Measurements from ENCODE around the gene OCIAD1. TPM values are rescaled to one million over a fixed set of nuclear protein-coding genes. Genes with fewer than 3 reads are reported as not detected.
A peak's percentile ranks its signal among the peaks of the same experiment; 100 is the strongest.

The OCIAD1 gene
- total RNA-seq, 2 experiments from 2014 or later, result 76.1 to 136 TPM

DNA sequence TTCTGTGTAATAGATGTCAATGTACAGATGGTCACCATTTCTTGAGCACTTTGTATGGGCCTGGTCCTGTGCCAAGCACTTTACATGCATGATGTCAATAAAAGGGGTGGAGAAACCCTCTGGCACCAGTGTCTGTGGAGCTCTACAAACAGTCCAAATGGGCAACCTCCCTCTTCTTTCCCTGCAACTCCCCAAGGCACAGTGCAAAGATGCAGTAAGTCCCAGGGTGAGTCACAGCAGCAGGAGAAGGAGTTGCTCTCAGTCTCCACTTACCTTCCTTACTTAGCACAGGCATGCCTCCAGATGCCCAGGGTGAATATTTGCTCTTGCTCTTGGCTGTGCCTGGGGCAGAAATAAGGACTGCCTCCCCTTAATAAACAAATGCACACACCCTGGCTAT, 71.4 kb downstream of the OCIAD1 start:
- no peak for DNase-seq (ENCODE audit: low spot score)
- H3K4me2 ChIP-seq (ENCODE audit: low read length), result no peak overlapping the region
- no TSS peak for BruUV-seq (replicated peaks)
- intact Hi-C loops (cut with micrococcal nuclease; ENCODE audit: unreplicated experiment), result no loop called here
- H3K27ac ChIP-seq (ENCODE audit: low read depth, low read length, poor library complexity, severe bottlenecking), result no peak overlapping the region
- H3K4me1 ChIP-seq (ENCODE audit: insufficient read depth, low read length, poor library complexity, severe bottlenecking), result peaks cover 42% of the 10 kb centered on the region
- TF ChIP-seq EZH2phosphoT487 (IDR thresholded peaks at IDR 0.05; ENCODE audit: borderline replicate concordance, low read depth, low read length), result no peak
- TF ChIP-seq, protein P1, sequence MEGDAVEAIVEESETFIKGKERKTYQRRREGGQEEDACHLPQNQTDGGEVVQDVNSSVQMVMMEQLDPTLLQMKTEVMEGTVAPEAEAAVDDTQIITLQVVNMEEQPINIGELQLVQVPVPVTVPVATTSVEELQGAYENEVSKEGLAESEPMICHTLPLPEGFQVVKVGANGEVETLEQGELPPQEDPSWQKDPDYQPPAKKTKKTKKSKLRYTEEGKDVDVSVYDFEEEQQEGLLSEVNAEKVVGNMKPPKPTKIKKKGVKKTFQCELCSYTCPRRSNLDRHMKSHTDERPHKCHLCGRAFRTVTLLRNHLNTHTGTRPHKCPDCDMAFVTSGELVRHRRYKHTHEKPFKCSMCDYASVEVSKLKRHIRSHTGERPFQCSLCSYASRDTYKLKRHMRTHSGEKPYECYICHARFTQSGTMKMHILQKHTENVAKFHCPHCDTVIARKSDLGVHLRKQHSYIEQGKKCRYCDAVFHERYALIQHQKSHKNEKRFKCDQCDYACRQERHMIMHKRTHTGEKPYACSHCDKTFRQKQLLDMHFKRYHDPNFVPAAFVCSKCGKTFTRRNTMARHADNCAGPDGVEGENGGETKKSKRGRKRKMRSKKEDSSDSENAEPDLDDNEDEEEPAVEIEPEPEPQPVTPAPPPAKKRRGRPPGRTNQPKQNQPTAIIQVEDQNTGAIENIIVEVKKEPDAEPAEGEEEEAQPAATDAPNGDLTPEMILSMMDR (conservative IDR thresholded peaks at IDR 0.05; ENCODE audit: low read length), result no peak
- no peaks in the 10 kb centered on the region for H4K20me1 ChIP-seq (ENCODE audit: insufficient read depth, low read length)
- H3K4me3 ChIP-seq (ENCODE audit: low read depth, low read length, poor library complexity, severe bottlenecking), result no peak overlapping the region
- H3K79me2 ChIP-seq (ENCODE audit: insufficient read depth, low read depth, low read length), result peaks cover 26% of the 10 kb centered on the region
- ChIA-PET CTCF (ENCODE audit: unreplicated experiment) (no interaction called here), POLR2A (interaction anchor here (1.0 kb wide), 1 partner anchor 10 kb away, joined by 3 read pairs; no protein-coding TSS in a partner anchor)
- H3K9me2 ChIP-seq (ENCODE audit: insufficient read depth, low read length), result no peaks in the 10 kb centered on the region
- H3K9me3 ChIP-seq (ENCODE audit: low read length), result no peaks in the 10 kb centered on the region
- peaks cover 69% of the 10 kb centered on the region for H3K36me3 ChIP-seq (ENCODE audit: insufficient read depth, low read length)
- H2AFZ ChIP-seq (ENCODE audit: low read length), result no peak overlapping the region

DNA sequence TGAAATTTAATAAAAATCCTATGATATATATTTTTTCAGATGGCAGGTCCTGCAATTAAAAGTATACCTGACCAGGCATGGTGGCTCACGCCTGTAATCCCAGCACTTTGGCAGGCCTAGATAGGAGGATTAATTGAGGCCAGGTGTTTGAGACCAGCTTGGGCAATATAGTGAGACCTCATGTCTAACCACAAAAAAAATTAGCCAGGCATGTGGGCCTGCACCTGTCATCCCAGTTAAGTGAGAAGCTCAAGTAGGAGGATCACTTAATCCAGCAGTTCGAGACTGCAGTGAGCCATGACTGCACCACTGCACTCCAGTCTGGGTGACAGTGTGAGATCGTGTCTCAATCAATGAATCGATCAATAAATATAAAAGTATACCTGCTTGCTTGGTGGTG, 73.2 kb downstream of the OCIAD1 start:
- Histone ChIP-seq H3K36me3 (ENCODE audit: insufficient read depth, low read length) (peaks cover 51% of the 10 kb centered on the region), H3K4me1 (ENCODE audit: insufficient read depth, low read length, poor library complexity, severe bottlenecking) (peaks cover 37% of the 10 kb centered on the region), H3K9me3 (ENCODE audit: low read length) (no peaks in the 10 kb centered on the region), H3K4me3 (ENCODE audit: low read depth, low read length, poor library complexity, severe bottlenecking) (no peak overlapping the region), H3K4me2 (ENCODE audit: low read length) (peak overlapping the region; percentile 78; the same call in 1 of the 2 replicates), H2AFZ (ENCODE audit: low read length) (no peak overlapping the region), H3K79me2 (ENCODE audit: insufficient read depth, low read depth, low read length) (peaks cover 25% of the 10 kb centered on the region), H3K9me2 (ENCODE audit: insufficient read depth, low read length) (no peaks in the 10 kb centered on the region), H3K27ac (ENCODE audit: low read depth, low read length, poor library complexity, severe bottlenecking) (no peak overlapping the region), H4K20me1 (ENCODE audit: insufficient read depth, low read length) (no peaks in the 10 kb centered on the region)
- ChIA-PET CTCF (ENCODE audit: unreplicated experiment) (no interaction called here), POLR2A (interaction anchor here (0.6 to 0.7 kb wide), 3 partner anchors 28 to 252 kb away, joined by 3 to 6 read pairs (median 5); no protein-coding TSS in a partner anchor)
- TF ChIP-seq EZH2phosphoT487 (IDR thresholded peaks at IDR 0.05; ENCODE audit: borderline replicate concordance, low read depth, low read length), result no peak
- TF ChIP-seq, protein P1 (conservative IDR thresholded peaks at IDR 0.05; ENCODE audit: low read length), result no peak
- intact Hi-C loops (cut with micrococcal nuclease; ENCODE audit: unreplicated experiment), result no loop called here
- peak; percentile 45 for DNase-seq (ENCODE audit: low spot score)
- no TSS peak for BruUV-seq (replicated peaks)

DNA sequence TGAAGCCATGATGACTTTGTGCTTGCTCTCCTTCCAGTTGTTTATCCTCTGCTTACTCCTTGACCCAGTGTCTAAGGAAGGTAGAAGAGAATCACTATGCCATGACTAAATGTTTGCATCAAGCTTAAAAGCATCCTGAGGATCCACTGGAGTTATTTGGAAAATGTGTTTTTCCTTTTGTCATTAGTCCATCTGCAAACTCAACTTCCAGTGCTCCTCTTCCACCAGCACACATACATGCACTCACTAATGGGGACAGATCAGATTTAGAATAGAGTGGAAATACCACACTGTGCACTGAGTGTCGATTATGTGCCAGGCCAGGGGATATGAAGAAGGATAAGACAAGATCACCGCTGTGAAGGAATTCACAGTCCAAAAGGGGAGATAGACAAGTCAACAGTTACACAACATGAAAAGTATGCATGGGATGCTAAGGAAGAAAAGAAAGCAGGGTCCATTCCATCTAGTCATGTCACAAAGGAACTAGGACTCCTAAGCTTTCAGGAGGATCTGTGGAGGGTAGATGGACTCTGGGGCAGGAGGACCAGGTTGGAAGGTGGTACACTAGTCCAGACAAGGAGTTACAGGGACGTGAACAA, 73.8 kb downstream of the OCIAD1 start:
- H3K9me2 ChIP-seq (ENCODE audit: insufficient read depth, low read length), result no peaks in the 10 kb centered on the region
- peaks cover 32% of the 10 kb centered on the region for H3K4me1 ChIP-seq (ENCODE audit: insufficient read depth, low read length, poor library complexity, severe bottlenecking)
- no peak overlapping the region for H3K27ac ChIP-seq (ENCODE audit: low read depth, low read length, poor library complexity, severe bottlenecking)
- TF ChIP-seq EZH2phosphoT487 (IDR thresholded peaks at IDR 0.05; ENCODE audit: borderline replicate concordance, low read depth, low read length), result no peak
- TF ChIP-seq, protein P1 (conservative IDR thresholded peaks at IDR 0.05; ENCODE audit: low read length), result no peak
- H3K79me2 ChIP-seq (ENCODE audit: insufficient read depth, low read depth, low read length), result peaks cover 22% of the 10 kb centered on the region
- H3K36me3 ChIP-seq (ENCODE audit: insufficient read depth, low read length), result peaks cover 45% of the 10 kb centered on the region
- ChIA-PET CTCF (ENCODE audit: unreplicated experiment) (interaction anchor here (0.6 kb wide), 1 partner anchor 649 kb away, joined by 3 read pairs; no protein-coding TSS in a partner anchor), POLR2A (interaction anchor here (0.7 to 1.0 kb wide), 2 partner anchors 122 to 124 kb away, joined by 3 read pairs; partner anchors contain the start of gene FRYL)
- no peak overlapping the region for H2AFZ ChIP-seq (ENCODE audit: low read length)
- DNase-seq (ENCODE audit: low spot score), result no peak
- peak overlapping the region; percentile 78 for H3K4me2 ChIP-seq (ENCODE audit: low read length)
- intact Hi-C loops (cut with micrococcal nuclease; ENCODE audit: unreplicated experiment), result no loop called here
- H4K20me1 ChIP-seq (ENCODE audit: insufficient read depth, low read length), result no peaks in the 10 kb centered on the region
- BruUV-seq (replicated peaks), result no TSS peak
- no peaks in the 10 kb centered on the region for H3K9me3 ChIP-seq (ENCODE audit: low read length)
- peak overlapping the region; percentile 88 for H3K4me3 ChIP-seq (ENCODE audit: low read depth, low read length, poor library complexity, severe bottlenecking)
